ENCODE results near the gene LCE1E.

LCE1E gene

DNA sequence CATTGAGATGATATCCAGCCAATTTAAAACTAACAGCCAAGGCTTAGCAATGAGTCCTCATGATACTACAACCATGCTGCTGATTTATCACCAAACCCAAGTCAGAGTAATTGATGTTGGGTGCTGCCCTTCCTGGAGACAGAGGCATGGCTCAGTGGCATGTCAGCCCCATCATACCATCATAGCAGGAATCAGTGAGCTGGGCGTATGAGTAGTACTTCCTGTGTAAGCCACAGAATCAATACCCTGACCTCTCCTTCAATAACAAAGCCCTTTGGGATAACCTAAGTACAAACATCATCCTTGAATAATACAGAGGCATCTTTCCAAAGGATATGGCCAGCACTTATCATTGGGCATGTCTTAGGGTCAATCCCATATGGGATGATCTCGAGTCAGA is 3.0 kb upstream of the LCE1E start:
- 86 to 100% methylated on average over 1 of the region's 2 CpGs for whole genome bisulfite sequencing, 2 experiments (ENCODE audit: insufficient coverage in 2 of 2)

DNA sequence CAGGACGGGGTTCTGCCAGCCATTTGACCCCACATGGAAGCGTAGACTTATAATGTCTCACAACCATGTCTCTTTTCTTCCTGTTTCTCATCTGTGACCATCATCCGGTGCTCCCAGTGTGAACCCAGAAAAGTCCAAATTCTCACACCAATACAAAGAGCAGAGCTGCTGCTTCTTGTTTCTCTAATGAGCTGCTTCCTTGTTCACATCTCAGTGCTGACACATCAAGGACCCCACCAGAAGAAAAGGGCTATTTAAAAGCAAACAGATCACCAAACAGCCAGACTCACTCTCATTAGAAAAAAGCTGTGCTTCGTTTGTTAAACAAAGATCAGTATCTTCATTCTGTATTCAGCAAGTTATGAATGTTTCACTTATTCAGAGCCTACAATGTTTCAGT is 9.6 kb downstream of the LCE1E start:
- Histone ChIP-seq H3K27ac (ENCODE audit: low read depth, low read length, severe bottlenecking) (no peak overlapping the region), H3K4me1 (ENCODE audit: control insufficient read depth, insufficient read depth, low read length, poor library complexity, severe bottlenecking) (no peaks in the 10 kb centered on the region), H3K9me3 (ENCODE audit: control insufficient read depth, low read length) (peaks cover 23% of the 10 kb centered on the region), H3K36me3 (ENCODE audit: control insufficient read depth, insufficient read depth, low read length) (no peaks in the 10 kb centered on the region), H3K4me3 (ENCODE audit: extremely low read depth, insufficient read depth, low read length, poor library complexity, severe bottlenecking) (no peak overlapping the region)
- WGBS, 2 experiments (ENCODE audit: insufficient coverage in 2 of 2): 54 to 80% methylated on average over 1 to 3 of the region's 4 CpGs

More for the DNA sequence above, 3.0 kb upstream of the LCE1E start:
- Histone ChIP-seq H3K36me3 (ENCODE audit: control insufficient read depth, insufficient read depth, low read length) (no peaks in the 10 kb centered on the region), H3K4me3 (ENCODE audit: extremely low read depth, insufficient read depth, low read length, poor library complexity, severe bottlenecking) (no peak overlapping the region), H3K9me3 (ENCODE audit: control insufficient read depth, low read length) (peaks cover 60% of the 10 kb centered on the region), H3K27ac (ENCODE audit: low read depth, low read length, severe bottlenecking) (no peak overlapping the region), H3K4me1 (ENCODE audit: control insufficient read depth, insufficient read depth, low read length, poor library complexity, severe bottlenecking) (no peaks in the 10 kb centered on the region)

DNA sequence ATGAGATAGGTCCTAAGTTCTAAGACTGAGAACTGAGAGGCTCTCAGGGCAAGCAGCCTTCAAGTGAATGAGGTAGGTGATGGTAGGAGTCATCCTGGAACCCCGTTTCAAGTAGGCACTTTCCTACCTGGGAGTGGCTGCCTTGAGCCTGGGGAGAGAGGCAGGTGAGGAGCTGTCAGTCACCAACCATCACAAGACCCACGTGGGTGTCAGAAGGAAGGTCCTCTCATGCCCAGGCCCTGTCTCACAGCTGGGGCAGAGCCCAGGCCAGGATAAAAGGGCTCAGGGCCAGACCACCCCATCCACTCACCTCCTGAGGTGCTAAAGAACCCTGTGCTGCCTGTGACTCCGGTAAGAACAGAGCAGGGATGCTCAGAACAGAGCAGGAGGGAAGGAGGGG is 10.4 kb downstream of the LCE1E start, which contains the start of gene LCE1D:
Gene LCE1D (plus strand): TSS at position 301 of the 400 bp plus-strand sequence. CDS start 1,074 bp downstream, outside the sequence.
- Histone ChIP-seq H3K9me3 (ENCODE audit: control insufficient read depth, low read length) (peaks cover 30% of the 10 kb centered on the region), H3K27ac (ENCODE audit: low read depth, low read length, severe bottlenecking) (no peak within 1 kb of the TSS), H3K4me3 (ENCODE audit: extremely low read depth, insufficient read depth, low read length, poor library complexity, severe bottlenecking) (no peak within 1 kb of the TSS), H3K36me3 (ENCODE audit: control insufficient read depth, insufficient read depth, low read length) (no peaks in the 10 kb centered on the region), H3K4me1 (ENCODE audit: control insufficient read depth, insufficient read depth, low read length, poor library complexity, severe bottlenecking) (no peaks in the 10 kb centered on the region)
- WGBS, 2 experiments (ENCODE audit: insufficient coverage in 2 of 2): 0% methylated on average over 1 of the region's 3 CpGs; no CpG with 5 or more reads in 1 of the 2 experiments

DNA sequence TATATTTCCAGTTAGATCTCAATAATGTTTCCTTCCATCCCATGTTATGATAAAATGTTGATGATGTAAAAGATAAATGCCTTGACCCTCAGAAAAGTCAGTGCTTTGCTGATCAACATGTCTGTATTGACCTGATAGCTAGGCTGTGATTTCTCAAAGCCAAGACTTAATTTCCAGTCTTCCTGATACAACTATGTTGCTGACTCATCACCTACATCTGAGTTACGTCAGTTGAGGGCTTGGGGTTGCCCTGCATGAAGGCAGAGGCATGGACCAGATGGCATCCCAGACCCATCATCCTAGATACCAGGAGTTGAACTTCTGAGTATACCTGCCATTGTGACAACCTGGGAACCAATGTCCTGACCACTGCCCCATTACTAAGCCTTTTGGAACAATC is 15.3 kb downstream of the LCE1E start:
- no peaks in the 10 kb centered on the region for H3K36me3 ChIP-seq (ENCODE audit: control insufficient read depth, insufficient read depth, low read length)
- H3K4me1 ChIP-seq (ENCODE audit: control insufficient read depth, insufficient read depth, low read length, poor library complexity, severe bottlenecking): no peaks in the 10 kb centered on the region
- H3K4me3 ChIP-seq (ENCODE audit: extremely low read depth, insufficient read depth, low read length, poor library complexity, severe bottlenecking): no peak overlapping the region
- WGBS, 2 experiments (ENCODE audit: insufficient coverage in 2 of 2): 40 to 60% methylated on average over 1 of the region's 1 CpG
- no peak overlapping the region for H3K27ac ChIP-seq (ENCODE audit: low read depth, low read length, severe bottlenecking)
- peaks cover 62% of the 10 kb centered on the region for H3K9me3 ChIP-seq (ENCODE audit: control insufficient read depth, low read length)

DNA sequence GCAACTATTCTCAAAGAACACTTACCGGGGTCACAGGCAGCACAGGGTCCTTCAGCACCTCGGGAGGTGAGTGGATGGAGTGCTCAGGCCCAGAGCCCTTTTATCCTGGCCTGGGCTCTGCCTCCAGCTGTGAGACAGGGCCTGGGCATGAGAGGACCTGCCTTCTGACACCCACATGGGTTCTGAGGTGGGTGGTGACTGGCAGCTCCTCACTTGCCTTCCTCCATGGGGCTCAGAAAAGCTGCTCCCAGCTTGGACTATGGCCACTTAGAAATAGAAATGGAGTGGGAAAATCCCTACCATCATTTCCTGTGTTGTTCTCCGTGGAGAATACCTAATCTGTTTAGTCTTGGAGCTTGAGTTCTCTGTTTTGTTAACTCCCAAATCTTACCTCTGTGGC is 20.5 kb downstream of the LCE1E start, which contains the start of gene LCE1C:
Gene LCE1C (minus strand): TSS at position 76 of the 400 bp plus-strand sequence. CDS start 1,173 bp downstream, outside the sequence.
- H3K27ac ChIP-seq (ENCODE audit: low read depth, low read length, severe bottlenecking): no peak within 1 kb of the TSS
- no peak within 1 kb of the TSS for H3K4me3 ChIP-seq (ENCODE audit: extremely low read depth, insufficient read depth, low read length, poor library complexity, severe bottlenecking)
- WGBS, 2 experiments (ENCODE audit: insufficient coverage in 2 of 2): 33% methylated on average over 2 of the region's 3 CpGs; no CpG with 5 or more reads in 1 of the 2 experiments
- no peaks in the 10 kb centered on the region for H3K36me3 ChIP-seq (ENCODE audit: control insufficient read depth, insufficient read depth, low read length)
- peaks cover 37% of the 10 kb centered on the region for H3K9me3 ChIP-seq (ENCODE audit: control insufficient read depth, low read length)
- no peaks in the 10 kb centered on the region for H3K4me1 ChIP-seq (ENCODE audit: control insufficient read depth, insufficient read depth, low read length, poor library complexity, severe bottlenecking)

DNA sequence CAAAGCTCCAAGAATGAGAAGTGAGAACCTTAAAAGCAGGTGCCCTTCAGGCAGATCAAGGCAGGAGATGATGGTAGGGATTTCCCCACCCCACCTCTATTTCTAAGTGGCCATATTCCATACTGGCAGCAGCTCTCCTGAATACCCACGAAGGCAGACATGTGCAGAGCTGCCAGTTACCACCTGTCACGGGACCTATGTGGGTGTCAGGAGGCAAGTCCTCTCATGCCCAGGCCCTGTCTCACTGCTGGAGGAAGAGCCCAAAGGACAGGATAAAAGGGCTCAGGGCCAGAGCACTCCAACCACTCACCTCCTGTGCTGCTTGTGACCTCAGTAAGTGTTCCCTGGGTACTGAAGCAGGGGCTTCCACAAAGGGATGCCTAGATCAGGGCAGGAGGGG is 25.0 kb downstream of the LCE1E start:
- no peak overlapping the region for H3K27ac ChIP-seq (ENCODE audit: low read depth, low read length, severe bottlenecking)
- H3K36me3 ChIP-seq (ENCODE audit: control insufficient read depth, insufficient read depth, low read length): no peaks in the 10 kb centered on the region
- WGBS, 2 experiments (ENCODE audit: insufficient coverage in 2 of 2): 29 to 45% methylated on average over 1 to 2 of the region's 2 CpGs
- peaks cover 18% of the 10 kb centered on the region for H3K9me3 ChIP-seq (ENCODE audit: control insufficient read depth, low read length)
- no peak overlapping the region for H3K4me3 ChIP-seq (ENCODE audit: extremely low read depth, insufficient read depth, low read length, poor library complexity, severe bottlenecking)
- H3K4me1 ChIP-seq (ENCODE audit: control insufficient read depth, insufficient read depth, low read length, poor library complexity, severe bottlenecking): no peaks in the 10 kb centered on the region

DNA sequence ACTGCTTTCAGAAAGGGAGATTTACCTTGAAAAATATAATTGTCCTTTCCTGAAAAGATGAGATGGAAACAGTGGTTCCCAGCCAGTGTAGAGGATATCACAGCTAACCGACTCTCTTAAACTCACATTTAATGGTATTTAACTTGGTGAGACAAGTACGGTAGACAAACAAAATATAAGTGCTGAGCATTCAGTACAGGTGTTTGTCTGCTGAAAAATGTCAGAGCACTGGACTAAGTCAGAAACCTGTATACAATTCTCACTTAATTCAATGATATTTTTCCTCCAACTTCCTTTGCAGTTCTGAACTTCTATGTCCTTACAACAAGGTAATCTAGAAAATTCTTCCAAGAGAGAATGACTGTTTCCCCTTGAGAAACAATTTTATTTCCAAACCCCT is 25.6 kb downstream of the LCE1E start, which contains the start of gene LCE1B:
Gene LCE1B (plus strand): TSS at position 301 of the 400 bp plus-strand sequence. CDS start 476 bp downstream, outside the sequence.
- H3K4me3 ChIP-seq (ENCODE audit: extremely low read depth, insufficient read depth, low read length, poor library complexity, severe bottlenecking): no peak within 1 kb of the TSS
- no peaks in the 10 kb centered on the region for H3K4me1 ChIP-seq (ENCODE audit: control insufficient read depth, insufficient read depth, low read length, poor library complexity, severe bottlenecking)
- H3K36me3 ChIP-seq (ENCODE audit: control insufficient read depth, insufficient read depth, low read length): no peaks in the 10 kb centered on the region
- WGBS, 2 experiments (ENCODE audit: insufficient coverage in 2 of 2): no CpG with 5 or more reads among the region's 2 CpGs
- peaks cover 13% of the 10 kb centered on the region for H3K9me3 ChIP-seq (ENCODE audit: control insufficient read depth, low read length)
- no peak within 1 kb of the TSS for H3K27ac ChIP-seq (ENCODE audit: low read depth, low read length, severe bottlenecking)

DNA sequence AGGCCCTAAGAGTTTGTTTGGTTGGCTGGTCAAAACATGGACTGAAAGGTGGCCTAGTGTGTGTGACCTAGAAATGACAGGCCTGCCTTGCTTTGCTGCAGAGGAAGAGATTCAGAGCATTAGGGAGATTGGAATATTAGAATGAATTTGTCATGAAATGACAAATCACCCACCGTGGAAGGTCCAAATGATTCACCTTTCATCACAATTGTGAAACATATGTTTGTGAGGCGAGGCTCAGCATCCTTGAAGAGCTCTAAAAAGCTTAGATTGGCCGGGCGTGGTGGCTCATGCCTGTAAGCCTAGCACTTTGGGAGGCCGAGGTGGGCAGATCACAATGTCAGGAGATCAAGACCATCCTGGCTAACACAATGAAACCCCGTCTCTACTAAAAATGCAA is 31.3 kb downstream of the LCE1E start:
- H3K27ac ChIP-seq (ENCODE audit: low read depth, low read length, severe bottlenecking): no peak overlapping the region
- no peaks in the 10 kb centered on the region for H3K36me3 ChIP-seq (ENCODE audit: control insufficient read depth, insufficient read depth, low read length)
- peaks cover 40% of the 10 kb centered on the region for H3K9me3 ChIP-seq (ENCODE audit: control insufficient read depth, low read length)
- no peak overlapping the region for H3K4me3 ChIP-seq (ENCODE audit: extremely low read depth, insufficient read depth, low read length, poor library complexity, severe bottlenecking)
- 74% methylated on average over 4 to 6 of the region's 6 CpGs for WGBS, 2 experiments (ENCODE audit: insufficient coverage in 2 of 2)
- H3K4me1 ChIP-seq (ENCODE audit: control insufficient read depth, insufficient read depth, low read length, poor library complexity, severe bottlenecking): no peaks in the 10 kb centered on the region

DNA sequence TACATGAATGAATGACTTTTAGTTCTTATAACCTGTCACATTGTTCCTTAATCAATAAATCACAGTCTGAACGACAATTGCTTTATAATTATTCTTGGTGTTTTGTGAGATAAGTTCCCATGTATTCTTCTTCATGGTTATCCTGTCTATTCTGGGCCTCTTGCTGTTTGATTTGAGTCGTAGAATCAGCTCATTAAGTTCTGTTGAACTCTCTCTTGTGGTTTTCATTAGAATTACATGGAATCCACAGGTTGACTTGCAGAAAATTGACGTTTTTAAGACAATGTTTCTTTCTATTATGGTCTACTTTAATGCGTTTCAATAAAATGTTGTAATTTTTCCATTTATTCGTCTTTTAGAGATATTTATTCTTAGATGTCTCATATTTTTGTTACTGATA is 37.2 kb downstream of the LCE1E start:
- Histone ChIP-seq H3K36me3 (ENCODE audit: control insufficient read depth, insufficient read depth, low read length) (no peaks in the 10 kb centered on the region), H3K4me1 (ENCODE audit: control insufficient read depth, insufficient read depth, low read length, poor library complexity, severe bottlenecking) (no peaks in the 10 kb centered on the region), H3K4me3 (ENCODE audit: extremely low read depth, insufficient read depth, low read length, poor library complexity, severe bottlenecking) (no peak overlapping the region), H3K27ac (ENCODE audit: low read depth, low read length, severe bottlenecking) (no peak overlapping the region), H3K9me3 (ENCODE audit: control insufficient read depth, low read length) (peaks cover 41% of the 10 kb centered on the region)
- WGBS, 2 experiments (ENCODE audit: insufficient coverage in 2 of 2): no CpG with 5 or more reads among the region's 5 CpGs

DNA sequence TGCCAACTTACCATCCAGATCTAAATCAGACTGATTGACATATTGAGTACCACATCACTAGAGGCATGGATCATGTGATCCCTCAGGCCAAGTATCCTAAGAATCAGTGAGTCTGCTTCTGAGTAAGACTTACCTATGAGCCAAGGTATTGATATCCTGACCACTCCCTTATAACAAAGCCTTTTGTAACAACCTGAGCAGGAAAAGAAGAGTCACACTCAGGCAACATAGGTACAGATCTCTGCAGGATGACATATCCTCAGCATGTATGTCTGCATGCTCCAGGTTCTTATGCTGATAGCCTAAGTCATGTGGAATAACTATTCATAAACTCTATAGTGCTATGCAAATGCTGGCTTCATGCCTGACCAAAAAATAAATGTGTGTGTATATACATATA is 38.9 kb downstream of the LCE1E start:
- Histone ChIP-seq H3K36me3 (ENCODE audit: control insufficient read depth, insufficient read depth, low read length) (no peaks in the 10 kb centered on the region), H3K9me3 (ENCODE audit: control insufficient read depth, low read length) (peaks cover 38% of the 10 kb centered on the region), H3K27ac (ENCODE audit: low read depth, low read length, severe bottlenecking) (no peak overlapping the region), H3K4me3 (ENCODE audit: extremely low read depth, insufficient read depth, low read length, poor library complexity, severe bottlenecking) (no peak overlapping the region), H3K4me1 (ENCODE audit: control insufficient read depth, insufficient read depth, low read length, poor library complexity, severe bottlenecking) (no peaks in the 10 kb centered on the region)

DNA sequence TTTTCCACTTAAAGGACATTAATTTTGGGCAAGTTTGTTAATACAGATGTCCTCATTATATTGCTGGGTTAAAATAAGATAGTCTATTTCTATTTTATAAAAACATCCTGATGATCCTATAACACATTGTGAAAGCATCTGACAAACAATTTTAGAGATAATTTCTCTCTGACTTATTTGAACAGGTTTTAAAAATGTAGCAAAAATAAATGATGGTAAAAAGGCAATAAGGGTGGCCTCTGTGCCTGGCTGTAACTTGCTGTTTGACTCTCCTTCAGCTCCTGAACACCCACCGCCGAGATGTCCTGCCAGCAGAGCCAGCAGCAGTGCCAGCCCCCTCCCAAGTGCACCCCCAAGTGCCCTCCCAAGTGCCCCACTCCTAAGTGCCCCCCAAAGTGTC is 41.1 kb downstream of the LCE1E start, which contains the start of gene LCE1A:
Gene LCE1A (plus strand): TSS at position 301 of the 400 bp plus-strand sequence. CDS start 0 bp downstream, at position 301.
- Histone ChIP-seq H3K27ac (ENCODE audit: low read depth, low read length, severe bottlenecking) (no peak within 1 kb of the TSS), H3K4me3 (ENCODE audit: extremely low read depth, insufficient read depth, low read length, poor library complexity, severe bottlenecking) (no peak within 1 kb of the TSS), H3K9me3 (ENCODE audit: control insufficient read depth, low read length) (peaks cover 32% of the 10 kb centered on the region), H3K4me1 (ENCODE audit: control insufficient read depth, insufficient read depth, low read length, poor library complexity, severe bottlenecking) (no peaks in the 10 kb centered on the region), H3K36me3 (ENCODE audit: control insufficient read depth, insufficient read depth, low read length) (no peaks in the 10 kb centered on the region)
- WGBS, 2 experiments (ENCODE audit: insufficient coverage in 2 of 2): 82% methylated on average over 2 of the region's 2 CpGs; no CpG with 5 or more reads in 1 of the 2 experiments
